Measurements from ENCODE around the gene CDR2. TPM values are rescaled to one million over a fixed set of nuclear protein-coding genes. Genes with fewer than 3 reads are reported as not detected.

The CDR2 gene
- total and polyA plus RNA-seq, 2 of the 13 experiments (the other 11 are each of a cell fraction or from before 2014, with no cell fraction given), result 59.0 to 78.9 TPM

GRCh38 chr16:22373662-22374310, 633 bp downstream of the CDR2 start (continued):
- TF ChIP-seq, protein P1, sequence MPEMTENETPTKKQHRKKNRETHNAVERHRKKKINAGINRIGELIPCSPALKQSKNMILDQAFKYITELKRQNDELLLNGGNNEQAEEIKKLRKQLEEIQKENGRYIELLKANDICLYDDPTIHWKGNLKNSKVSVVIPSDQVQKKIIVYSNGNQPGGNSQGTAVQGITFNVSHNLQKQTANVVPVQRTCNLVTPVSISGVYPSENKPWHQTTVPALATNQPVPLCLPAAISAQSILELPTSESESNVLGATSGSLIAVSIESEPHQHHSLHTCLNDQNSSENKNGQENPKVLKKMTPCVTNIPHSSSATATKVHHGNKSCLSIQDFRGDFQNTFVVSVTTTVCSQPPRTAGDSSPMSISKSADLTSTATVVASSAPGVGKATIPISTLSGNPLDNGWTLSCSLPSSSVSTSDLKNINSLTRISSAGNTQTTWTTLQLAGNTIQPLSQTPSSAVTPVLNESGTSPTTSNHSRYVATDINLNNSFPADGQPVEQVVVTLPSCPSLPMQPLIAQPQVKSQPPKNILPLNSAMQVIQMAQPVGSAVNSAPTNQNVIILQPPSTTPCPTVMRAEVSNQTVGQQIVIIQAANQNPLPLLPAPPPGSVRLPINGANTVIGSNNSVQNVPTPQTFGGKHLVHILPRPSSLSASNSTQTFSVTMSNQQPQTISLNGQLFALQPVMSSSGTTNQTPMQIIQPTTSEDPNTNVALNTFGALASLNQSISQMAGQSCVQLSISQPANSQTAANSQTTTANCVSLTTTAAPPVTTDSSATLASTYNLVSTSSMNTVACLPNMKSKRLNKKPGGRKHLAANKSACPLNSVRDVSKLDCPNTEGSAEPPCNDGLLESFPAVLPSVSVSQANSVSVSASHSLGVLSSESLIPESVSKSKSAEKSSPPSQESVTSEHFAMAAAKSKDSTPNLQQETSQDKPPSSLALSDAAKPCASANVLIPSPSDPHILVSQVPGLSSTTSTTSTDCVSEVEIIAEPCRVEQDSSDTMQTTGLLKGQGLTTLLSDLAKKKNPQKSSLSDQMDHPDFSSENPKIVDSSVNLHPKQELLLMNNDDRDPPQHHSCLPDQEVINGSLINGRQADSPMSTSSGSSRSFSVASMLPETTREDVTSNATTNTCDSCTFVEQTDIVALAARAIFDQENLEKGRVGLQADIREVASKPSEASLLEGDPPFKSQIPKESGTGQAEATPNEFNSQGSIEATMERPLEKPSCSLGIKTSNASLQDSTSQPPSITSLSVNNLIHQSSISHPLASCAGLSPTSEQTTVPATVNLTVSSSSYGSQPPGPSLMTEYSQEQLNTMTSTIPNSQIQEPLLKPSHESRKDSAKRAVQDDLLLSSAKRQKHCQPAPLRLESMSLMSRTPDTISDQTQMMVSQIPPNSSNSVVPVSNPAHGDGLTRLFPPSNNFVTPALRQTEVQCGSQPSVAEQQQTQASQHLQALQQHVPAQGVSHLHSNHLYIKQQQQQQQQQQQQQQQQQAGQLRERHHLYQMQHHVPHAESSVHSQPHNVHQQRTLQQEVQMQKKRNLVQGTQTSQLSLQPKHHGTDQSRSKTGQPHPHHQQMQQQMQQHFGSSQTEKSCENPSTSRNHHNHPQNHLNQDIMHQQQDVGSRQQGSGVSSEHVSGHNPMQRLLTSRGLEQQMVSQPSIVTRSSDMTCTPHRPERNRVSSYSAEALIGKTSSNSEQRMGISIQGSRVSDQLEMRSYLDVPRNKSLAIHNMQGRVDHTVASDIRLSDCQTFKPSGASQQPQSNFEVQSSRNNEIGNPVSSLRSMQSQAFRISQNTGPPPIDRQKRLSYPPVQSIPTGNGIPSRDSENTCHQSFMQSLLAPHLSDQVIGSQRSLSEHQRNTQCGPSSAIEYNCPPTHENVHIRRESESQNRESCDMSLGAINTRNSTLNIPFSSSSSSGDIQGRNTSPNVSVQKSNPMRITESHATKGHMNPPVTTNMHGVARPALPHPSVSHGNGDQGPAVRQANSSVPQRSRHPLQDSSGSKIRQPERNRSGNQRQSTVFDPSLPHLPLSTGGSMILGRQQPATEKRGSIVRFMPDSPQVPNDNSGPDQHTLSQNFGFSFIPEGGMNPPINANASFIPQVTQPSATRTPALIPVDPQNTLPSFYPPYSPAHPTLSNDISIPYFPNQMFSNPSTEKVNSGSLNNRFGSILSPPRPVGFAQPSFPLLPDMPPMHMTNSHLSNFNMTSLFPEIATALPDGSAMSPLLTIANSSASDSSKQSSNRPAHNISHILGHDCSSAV (CRISPR knock-in tag; IDR thresholded peaks at IDR 0.05; ENCODE audit: borderline replicate concordance), result no peak
- TF ChIP-seq MYC (CRISPR knock-in tag; IDR thresholded peaks at IDR 0.05; ENCODE audit: borderline replicate concordance) (peak; percentile 44), ZNF615 (CRISPR knock-in tag; IDR thresholded peaks at IDR 0.05; ENCODE audit: borderline replicate concordance) (no peak), ZNF782 (CRISPR knock-in tag; IDR thresholded peaks at IDR 0.05; ENCODE audit: borderline replicate concordance) (no peak; the same call in 1 of the 2 replicates), ZNF790 (CRISPR knock-in tag; IDR thresholded peaks at IDR 0.05; ENCODE audit: borderline replicate concordance) (peak; percentile 98), SRY (CRISPR knock-in tag; IDR thresholded peaks at IDR 0.05) (peak; percentile 35), ZNF251 (CRISPR knock-in tag; IDR thresholded peaks at IDR 0.05) (no peak), ZNF629 (CRISPR knock-in tag; conservative IDR thresholded peaks at IDR 0.05) (0 out of 2 replicates have a peak, but pooled peaks have one; percentile 8), ATF7-NPFF (CRISPR knock-in tag; IDR thresholded peaks at IDR 0.05; ENCODE audit: low read depth) (peak; percentile 18; the same call in 1 of the 2 replicates), PRMT3 (CRISPR knock-in tag; IDR thresholded peaks at IDR 0.05; ENCODE audit: borderline replicate concordance, low read depth) (peak; percentile 93), BCL6 (CRISPR knock-in tag; IDR thresholded peaks at IDR 0.05) (no peak), FOXA1 (IDR thresholded peaks at IDR 0.05) (no peak), FOXA1 (CRISPR knock-in tag; IDR thresholded peaks at IDR 0.05) (no peak), IKZF1 (IDR thresholded peaks at IDR 0.05) (no peak)
- TF ChIP-seq, protein P2, sequence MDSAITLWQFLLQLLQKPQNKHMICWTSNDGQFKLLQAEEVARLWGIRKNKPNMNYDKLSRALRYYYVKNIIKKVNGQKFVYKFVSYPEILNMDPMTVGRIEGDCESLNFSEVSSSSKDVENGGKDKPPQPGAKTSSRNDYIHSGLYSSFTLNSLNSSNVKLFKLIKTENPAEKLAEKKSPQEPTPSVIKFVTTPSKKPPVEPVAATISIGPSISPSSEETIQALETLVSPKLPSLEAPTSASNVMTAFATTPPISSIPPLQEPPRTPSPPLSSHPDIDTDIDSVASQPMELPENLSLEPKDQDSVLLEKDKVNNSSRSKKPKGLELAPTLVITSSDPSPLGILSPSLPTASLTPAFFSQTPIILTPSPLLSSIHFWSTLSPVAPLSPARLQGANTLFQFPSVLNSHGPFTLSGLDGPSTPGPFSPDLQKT (CRISPR knock-in tag; IDR thresholded peaks at IDR 0.05; ENCODE audit: borderline replicate concordance), result no peak
- TF ChIP-seq, protein P3, sequence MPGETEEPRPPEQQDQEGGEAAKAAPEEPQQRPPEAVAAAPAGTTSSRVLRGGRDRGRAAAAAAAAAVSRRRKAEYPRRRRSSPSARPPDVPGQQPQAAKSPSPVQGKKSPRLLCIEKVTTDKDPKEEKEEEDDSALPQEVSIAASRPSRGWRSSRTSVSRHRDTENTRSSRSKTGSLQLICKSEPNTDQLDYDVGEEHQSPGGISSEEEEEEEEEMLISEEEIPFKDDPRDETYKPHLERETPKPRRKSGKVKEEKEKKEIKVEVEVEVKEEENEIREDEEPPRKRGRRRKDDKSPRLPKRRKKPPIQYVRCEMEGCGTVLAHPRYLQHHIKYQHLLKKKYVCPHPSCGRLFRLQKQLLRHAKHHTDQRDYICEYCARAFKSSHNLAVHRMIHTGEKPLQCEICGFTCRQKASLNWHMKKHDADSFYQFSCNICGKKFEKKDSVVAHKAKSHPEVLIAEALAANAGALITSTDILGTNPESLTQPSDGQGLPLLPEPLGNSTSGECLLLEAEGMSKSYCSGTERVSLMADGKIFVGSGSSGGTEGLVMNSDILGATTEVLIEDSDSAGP (CRISPR knock-in tag; IDR thresholded peaks at IDR 0.05; ENCODE audit: borderline replicate concordance), result 0 out of 2 replicates have a peak, but pooled peaks have one; percentile 42
- TF ChIP-seq, protein P4, sequence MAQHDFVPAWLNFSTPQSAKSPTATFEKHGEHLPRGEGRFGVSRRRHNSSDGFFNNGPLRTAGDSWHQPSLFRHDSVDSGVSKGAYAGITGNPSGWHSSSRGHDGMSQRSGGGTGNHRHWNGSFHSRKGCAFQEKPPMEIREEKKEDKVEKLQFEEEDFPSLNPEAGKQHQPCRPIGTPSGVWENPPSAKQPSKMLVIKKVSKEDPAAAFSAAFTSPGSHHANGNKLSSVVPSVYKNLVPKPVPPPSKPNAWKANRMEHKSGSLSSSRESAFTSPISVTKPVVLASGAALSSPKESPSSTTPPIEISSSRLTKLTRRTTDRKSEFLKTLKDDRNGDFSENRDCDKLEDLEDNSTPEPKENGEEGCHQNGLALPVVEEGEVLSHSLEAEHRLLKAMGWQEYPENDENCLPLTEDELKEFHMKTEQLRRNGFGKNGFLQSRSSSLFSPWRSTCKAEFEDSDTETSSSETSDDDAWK (CRISPR knock-in tag; IDR thresholded peaks at IDR 0.05), result no peak

All from HepG2 (cell line).